Upper lobe of left lung (tissue), 4 donors: Measurements from ENCODE around the gene FHIT.

Experiments used
- POLR2A ChIP-seq, 4 donors: fragments of 450-650 bp; IDR thresholded peaks; one replicate each; pipeline ENCODE4 v1.5.1; 2016 to 2017; ENCODE audit warnings: antibody characterized with exemption in 4 of 4, mild to moderate bottlenecking in 2 of 4
- POLR2AphosphoS5 ChIP-seq, 2 donors: sonication (generic); formaldehyde crosslinking; IDR thresholded peaks; one replicate each; pipeline ENCODE4 v1.5.1; 2017; ENCODE audit warnings: antibody characterized with exemption in 2 of 2
- TF ChIP-seq, protein P1 (sequence below), 6 experiments: fragments of 450-650 bp in 4 of 6; fragments of 200-600 bp in 2 of 6; sonication (generic) in 2 of 6; IDR thresholded peaks; one replicate each; pipeline ENCODE4 v1.5.1; 2016 to 2019; ENCODE audit warnings: antibody characterized with exemption in 6 of 6

DNA sequence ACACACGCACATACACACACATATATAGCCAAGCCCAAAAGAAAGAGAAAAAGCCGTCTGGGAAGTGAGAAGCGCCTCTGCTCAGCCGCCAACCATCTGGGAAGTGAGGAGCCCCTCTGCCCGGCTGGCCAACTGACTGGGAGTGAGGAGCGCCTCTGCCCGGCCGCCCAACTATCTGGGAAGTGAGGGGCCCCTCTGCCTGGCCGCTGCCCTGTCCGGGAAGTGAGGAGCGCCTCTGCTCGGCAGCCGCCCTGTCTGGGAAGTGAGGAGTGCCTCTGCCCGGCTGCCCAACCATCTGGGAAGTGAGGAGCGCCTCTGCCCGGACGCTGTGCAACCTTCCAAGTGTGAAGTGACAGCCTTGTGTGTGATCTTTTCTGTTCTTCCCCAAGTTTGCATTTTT, 49.2 kb downstream of the FHIT start:
- TF ChIP-seq POLR2A (IDR thresholded peaks at IDR 0.05) (no peak), POLR2AphosphoS5 (IDR thresholded peaks at IDR 0.05) (no peak)
- TF ChIP-seq, protein P1, sequence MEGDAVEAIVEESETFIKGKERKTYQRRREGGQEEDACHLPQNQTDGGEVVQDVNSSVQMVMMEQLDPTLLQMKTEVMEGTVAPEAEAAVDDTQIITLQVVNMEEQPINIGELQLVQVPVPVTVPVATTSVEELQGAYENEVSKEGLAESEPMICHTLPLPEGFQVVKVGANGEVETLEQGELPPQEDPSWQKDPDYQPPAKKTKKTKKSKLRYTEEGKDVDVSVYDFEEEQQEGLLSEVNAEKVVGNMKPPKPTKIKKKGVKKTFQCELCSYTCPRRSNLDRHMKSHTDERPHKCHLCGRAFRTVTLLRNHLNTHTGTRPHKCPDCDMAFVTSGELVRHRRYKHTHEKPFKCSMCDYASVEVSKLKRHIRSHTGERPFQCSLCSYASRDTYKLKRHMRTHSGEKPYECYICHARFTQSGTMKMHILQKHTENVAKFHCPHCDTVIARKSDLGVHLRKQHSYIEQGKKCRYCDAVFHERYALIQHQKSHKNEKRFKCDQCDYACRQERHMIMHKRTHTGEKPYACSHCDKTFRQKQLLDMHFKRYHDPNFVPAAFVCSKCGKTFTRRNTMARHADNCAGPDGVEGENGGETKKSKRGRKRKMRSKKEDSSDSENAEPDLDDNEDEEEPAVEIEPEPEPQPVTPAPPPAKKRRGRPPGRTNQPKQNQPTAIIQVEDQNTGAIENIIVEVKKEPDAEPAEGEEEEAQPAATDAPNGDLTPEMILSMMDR (IDR thresholded peaks at IDR 0.05), result no peak
